Body of pancreas (tissue), 4 donors: Measurements from ENCODE around the gene SSH2.

Experiments used
- CTCF ChIP-seq, 7 experiments: fragments of 450-650 bp in 4 of 7; fragments of 200-600 bp in 3 of 7; sonication (generic) in 3 of 7; IDR thresholded peaks; one replicate each; pipeline ENCODE4 v1.5.1; 2016 to 2019; ENCODE audit warnings: antibody characterized with exemption in 7 of 7
- POLR2A ChIP-seq, 3 donors: fragments of 450-650 bp; IDR thresholded peaks; one replicate each; pipeline ENCODE4 v1.6.1; 2016; ENCODE audit warnings: antibody characterized with exemption in 3 of 3, mild to moderate bottlenecking in 2 of 3

- TF ChIP-seq CTCF (IDR thresholded peaks at IDR 0.05): no peak
- no peak for TF ChIP-seq POLR2A (IDR thresholded peaks at IDR 0.05)
Measured at GRCh38 chr17:29874931-29875596, 55.0 kb downstream of the SSH2 start.
